Measurements from ENCODE around the gene CTNNA3. TPM values are rescaled to one million over a fixed set of nuclear protein-coding genes. Genes with fewer than 3 reads are reported as not detected.

Gene CTNNA3
- total RNA-seq, 1 donor from 2014 or later: 3.3 TPM

DNA sequence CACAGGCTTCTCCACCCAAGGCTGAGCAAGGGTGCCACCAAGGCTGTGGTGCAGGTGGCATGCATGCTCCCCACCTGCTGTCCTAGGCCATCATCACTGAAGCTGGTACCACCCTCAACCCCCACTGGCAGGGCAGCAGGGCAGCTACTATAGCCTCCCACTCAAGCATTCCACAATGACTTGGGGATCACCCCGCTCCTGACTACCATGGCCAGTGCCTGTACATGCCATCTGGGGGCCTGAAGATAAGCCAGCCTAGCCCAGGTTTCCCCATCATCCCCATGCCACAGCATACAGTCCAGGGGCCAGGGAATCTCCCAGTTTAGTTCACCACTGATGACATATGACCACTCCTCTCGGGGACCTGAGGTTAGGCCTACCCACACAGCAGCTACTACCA is 1281.1 kb downstream of the CTNNA3 start:
- no peaks in the 10 kb centered on the region for H3K9me3 Mint-ChIP-seq (ENCODE audit: unreplicated experiment)
- H3K27me3 Mint-ChIP-seq (ENCODE audit: unreplicated experiment): no peaks in the 10 kb centered on the region
- H3K27ac Mint-ChIP-seq (ENCODE audit: unreplicated experiment): no peak overlapping the region
- no peak for DNase-seq
- H3K4me1 Mint-ChIP-seq (ENCODE audit: low read depth, unreplicated experiment): no peaks in the 10 kb centered on the region
- no peaks in the 10 kb centered on the region for H3K36me3 Mint-ChIP-seq (ENCODE audit: unreplicated experiment)
- TF ChIP-seq, protein P1, sequence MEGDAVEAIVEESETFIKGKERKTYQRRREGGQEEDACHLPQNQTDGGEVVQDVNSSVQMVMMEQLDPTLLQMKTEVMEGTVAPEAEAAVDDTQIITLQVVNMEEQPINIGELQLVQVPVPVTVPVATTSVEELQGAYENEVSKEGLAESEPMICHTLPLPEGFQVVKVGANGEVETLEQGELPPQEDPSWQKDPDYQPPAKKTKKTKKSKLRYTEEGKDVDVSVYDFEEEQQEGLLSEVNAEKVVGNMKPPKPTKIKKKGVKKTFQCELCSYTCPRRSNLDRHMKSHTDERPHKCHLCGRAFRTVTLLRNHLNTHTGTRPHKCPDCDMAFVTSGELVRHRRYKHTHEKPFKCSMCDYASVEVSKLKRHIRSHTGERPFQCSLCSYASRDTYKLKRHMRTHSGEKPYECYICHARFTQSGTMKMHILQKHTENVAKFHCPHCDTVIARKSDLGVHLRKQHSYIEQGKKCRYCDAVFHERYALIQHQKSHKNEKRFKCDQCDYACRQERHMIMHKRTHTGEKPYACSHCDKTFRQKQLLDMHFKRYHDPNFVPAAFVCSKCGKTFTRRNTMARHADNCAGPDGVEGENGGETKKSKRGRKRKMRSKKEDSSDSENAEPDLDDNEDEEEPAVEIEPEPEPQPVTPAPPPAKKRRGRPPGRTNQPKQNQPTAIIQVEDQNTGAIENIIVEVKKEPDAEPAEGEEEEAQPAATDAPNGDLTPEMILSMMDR (IDR thresholded peaks at IDR 0.05; ENCODE audit: partially characterized antibody, unreplicated experiment): no peak
- no peak overlapping the region for H3K4me3 Mint-ChIP-seq (ENCODE audit: unreplicated experiment)

DNA sequence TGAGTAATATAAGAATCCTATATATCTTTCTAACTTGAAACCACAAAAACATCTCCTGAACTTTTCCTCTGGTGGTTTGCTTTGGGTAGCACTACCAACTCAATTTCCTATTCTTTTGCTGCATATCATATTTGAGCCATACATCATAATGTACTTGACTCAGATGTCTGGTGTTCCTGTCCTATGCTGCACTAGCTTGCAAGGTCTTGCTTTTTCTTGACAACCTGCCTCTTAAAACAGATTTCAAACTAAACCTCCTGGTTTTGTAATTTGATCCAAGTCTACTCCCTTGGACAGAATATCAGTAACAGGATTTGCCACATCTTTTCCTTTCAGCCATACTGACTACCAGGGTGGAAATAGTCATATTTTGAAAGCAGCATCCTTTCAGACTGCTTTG is 1290.4 kb downstream of the CTNNA3 start:
- no peak for DNase-seq
- H3K4me1 Mint-ChIP-seq (ENCODE audit: low read depth, unreplicated experiment): no peaks in the 10 kb centered on the region
- H3K36me3 Mint-ChIP-seq (ENCODE audit: unreplicated experiment): no peaks in the 10 kb centered on the region
- no peaks in the 10 kb centered on the region for H3K9me3 Mint-ChIP-seq (ENCODE audit: unreplicated experiment)
- no peak overlapping the region for H3K27ac Mint-ChIP-seq (ENCODE audit: unreplicated experiment)
- TF ChIP-seq, protein P1 (IDR thresholded peaks at IDR 0.05; ENCODE audit: partially characterized antibody, unreplicated experiment): no peak
- H3K4me3 Mint-ChIP-seq (ENCODE audit: unreplicated experiment): no peak overlapping the region
- H3K27me3 Mint-ChIP-seq (ENCODE audit: unreplicated experiment): no peaks in the 10 kb centered on the region

DNA sequence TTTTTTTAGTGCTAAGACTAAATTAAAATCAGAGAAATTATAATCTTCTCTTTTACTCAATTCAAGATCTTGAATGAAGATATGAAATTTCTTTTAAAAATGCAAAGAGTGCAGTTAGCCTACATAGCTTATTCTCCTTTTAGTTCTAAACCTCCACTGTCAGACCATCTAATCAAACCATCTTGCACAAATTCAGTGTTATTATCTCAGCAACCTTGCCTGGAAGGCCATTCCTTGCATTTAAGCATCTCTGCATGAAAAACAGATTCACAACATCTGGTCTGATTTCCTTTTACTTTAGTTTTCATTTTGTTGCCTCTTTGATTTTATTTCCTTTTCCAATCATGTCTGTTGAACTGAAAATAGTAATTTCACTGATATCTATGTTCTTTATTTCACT is 1297.3 kb downstream of the CTNNA3 start:
- no peaks in the 10 kb centered on the region for H3K27me3 Mint-ChIP-seq (ENCODE audit: unreplicated experiment)
- no peaks in the 10 kb centered on the region for H3K4me1 Mint-ChIP-seq (ENCODE audit: low read depth, unreplicated experiment)
- H3K9me3 Mint-ChIP-seq (ENCODE audit: unreplicated experiment): no peaks in the 10 kb centered on the region
- H3K27ac Mint-ChIP-seq (ENCODE audit: unreplicated experiment): no peak overlapping the region
- H3K4me3 Mint-ChIP-seq (ENCODE audit: unreplicated experiment): no peak overlapping the region
- TF ChIP-seq, protein P1 (IDR thresholded peaks at IDR 0.05; ENCODE audit: partially characterized antibody, unreplicated experiment): no peak
- no peaks in the 10 kb centered on the region for H3K36me3 Mint-ChIP-seq (ENCODE audit: unreplicated experiment)
- no peak for DNase-seq

DNA sequence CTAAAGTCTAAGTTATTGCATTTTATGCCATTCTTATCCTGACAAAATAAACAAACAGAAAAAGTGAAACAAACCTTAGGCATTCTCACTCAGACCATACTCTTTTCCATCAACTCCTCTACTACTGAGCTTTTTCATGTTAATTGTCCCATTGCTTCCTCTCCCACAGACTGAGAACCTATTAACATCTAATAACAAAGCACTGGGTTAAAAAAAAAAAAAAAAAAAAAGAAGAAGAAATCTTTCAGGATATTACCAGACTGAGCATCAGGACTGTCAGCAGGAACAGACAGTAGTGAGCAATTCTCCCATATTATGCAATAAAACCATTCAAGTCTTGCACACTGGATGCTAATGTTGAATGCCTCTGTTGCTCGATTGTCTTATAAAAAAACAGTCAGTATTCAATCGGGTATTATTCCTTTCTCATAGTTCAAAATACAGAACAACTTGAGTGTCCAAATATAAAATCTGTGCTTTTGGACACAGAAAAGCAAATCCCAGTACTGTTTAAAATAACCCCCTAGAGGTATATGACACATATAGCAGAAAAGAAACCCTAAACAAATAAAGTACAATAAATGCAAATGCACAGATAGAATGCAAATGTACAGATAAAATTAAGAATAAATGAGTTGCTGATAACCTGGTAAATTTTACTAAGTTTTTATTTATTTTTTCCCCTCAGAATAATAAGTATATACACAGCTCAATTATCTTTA is 1301.5 kb downstream of the CTNNA3 start:
- TF ChIP-seq, protein P1 (IDR thresholded peaks at IDR 0.05; ENCODE audit: partially characterized antibody, unreplicated experiment): no peak
- no peaks in the 10 kb centered on the region for H3K4me1 Mint-ChIP-seq (ENCODE audit: low read depth, unreplicated experiment)
- H3K36me3 Mint-ChIP-seq (ENCODE audit: unreplicated experiment): no peaks in the 10 kb centered on the region
- no peak for DNase-seq
- H3K9me3 Mint-ChIP-seq (ENCODE audit: unreplicated experiment): no peaks in the 10 kb centered on the region
- no peaks in the 10 kb centered on the region for H3K27me3 Mint-ChIP-seq (ENCODE audit: unreplicated experiment)
- no peak overlapping the region for H3K4me3 Mint-ChIP-seq (ENCODE audit: unreplicated experiment)
- H3K27ac Mint-ChIP-seq (ENCODE audit: unreplicated experiment): no peak overlapping the region

DNA sequence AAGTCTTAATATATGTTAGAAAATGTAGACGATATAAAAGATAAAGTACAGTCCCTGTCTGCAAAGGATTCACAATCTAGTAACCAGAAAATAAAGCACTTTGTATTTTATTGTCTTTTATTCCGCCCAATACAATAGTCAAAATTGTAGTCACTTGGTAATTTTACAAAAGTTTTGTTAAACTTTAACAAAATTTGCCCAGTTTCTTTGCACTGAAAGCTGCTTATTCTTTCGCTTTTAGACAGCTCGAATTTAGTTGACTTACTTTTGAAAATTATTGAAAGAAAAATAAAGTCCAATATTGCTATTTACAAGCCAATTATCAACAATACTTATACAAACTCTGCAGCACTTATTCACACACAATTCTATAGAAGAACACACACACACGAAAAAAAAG is 1305.1 kb downstream of the CTNNA3 start:
- no peak for DNase-seq
- no peak overlapping the region for H3K4me3 Mint-ChIP-seq (ENCODE audit: unreplicated experiment)
- no peaks in the 10 kb centered on the region for H3K27me3 Mint-ChIP-seq (ENCODE audit: unreplicated experiment)
- H3K36me3 Mint-ChIP-seq (ENCODE audit: unreplicated experiment): no peaks in the 10 kb centered on the region
- H3K4me1 Mint-ChIP-seq (ENCODE audit: low read depth, unreplicated experiment): no peaks in the 10 kb centered on the region
- no peaks in the 10 kb centered on the region for H3K9me3 Mint-ChIP-seq (ENCODE audit: unreplicated experiment)
- H3K27ac Mint-ChIP-seq (ENCODE audit: unreplicated experiment): no peak overlapping the region
- TF ChIP-seq, protein P1 (IDR thresholded peaks at IDR 0.05; ENCODE audit: partially characterized antibody, unreplicated experiment): no peak
